ENCODE measurements around the gene MPZL3.

- no peak for TF ChIP-seq CTCF (conservative IDR thresholded peaks at IDR 0.05)
- no peak for TF ChIP-seq ZFX (IDR thresholded peaks at IDR 0.05)
These were observed 22.0 kb upstream of the MPZL3 start for GRCh38 chr11:118274186-118274585.
